ENCODE data around the gene CDC14A. TPM values are rescaled to one million over a fixed set of nuclear protein-coding genes. Genes with fewer than 3 reads are reported as not detected.
A peak's percentile ranks its signal among the peaks of the same experiment; 100 is the strongest.

Gene CDC14A
- total and polyA plus RNA-seq, 2 donors (not counting 3 experiments of a cell fraction or from before 2014, with no cell fraction given) = 3.4 to 13.9 TPM

- Histone ChIP-seq H4K20me1 (replicated peaks; ENCODE audit: control insufficient read depth, extremely low read depth, insufficient read depth, low read length) (no peaks in the 10 kb centered on the region), H3K9me3 (replicated peaks; ENCODE audit: control insufficient read depth, insufficient read depth, low read length) (no peaks in the 10 kb centered on the region), H3K4me1 (ENCODE audit: control insufficient read depth, extremely low read depth, insufficient read depth, low read length) (peaks cover 4% of the 10 kb centered on the region), H3K4me3 (replicated peaks in 1 of 3; ENCODE audit: insufficient read depth in 1 of 3, low read depth in 1 of 3, low read length in 3 of 3) (no peak overlapping the region), H3K36me3 (ENCODE audit: control insufficient read depth in 2 of 2, extremely low read depth in 1 of 2, insufficient read depth in 2 of 2, low read length in 2 of 2) (no peaks in the 10 kb centered on the region), H3K27me3 (ENCODE audit: control insufficient read depth in 2 of 2, insufficient read depth in 2 of 2, low read length in 2 of 2) (no peaks in the 10 kb centered on the region), H3K4me2 (ENCODE audit: insufficient read depth, low read length) (peak overlapping the region; percentile 8), H3K27ac (ENCODE audit: insufficient read depth, low read depth, low read length) (no peak overlapping the region), H2AFZ (ENCODE audit: low read depth, low read length) (peak overlapping the region; percentile 30), H3K79me2 (ENCODE audit: control insufficient read depth, insufficient read depth, low read length) (no peaks in the 10 kb centered on the region), H3K9ac (replicated peaks; ENCODE audit: extremely low read depth, insufficient read depth, low read length) (no peak overlapping the region), H3K9me1 (replicated peaks; ENCODE audit: control insufficient read depth, extremely low read depth, insufficient read depth, low read length) (no peaks in the 10 kb centered on the region)
- ChIA-PET POLR2A (no interaction called here), CTCF (interaction anchor here (0.5 to 8.6 kb wide), 80 partner anchors 8 to 704 kb away, joined by 3 to 261 read pairs (median 4); partner anchors contain the start of genes CDC14A, EXTL2, FRRS1 and RTCA)
- FAIRE-seq = peak; percentile 95
- no TSS peak for BruUV-seq (replicated peaks)
- peak; percentile 87 for DNase-seq (ENCODE audit: low read depth, low spot score)
- no peak for TF ChIP-seq FOS (IDR thresholded peaks at IDR 0.05; ENCODE audit: borderline replicate concordance, insufficient read depth, low read length)
- TF ChIP-seq, protein P1, sequence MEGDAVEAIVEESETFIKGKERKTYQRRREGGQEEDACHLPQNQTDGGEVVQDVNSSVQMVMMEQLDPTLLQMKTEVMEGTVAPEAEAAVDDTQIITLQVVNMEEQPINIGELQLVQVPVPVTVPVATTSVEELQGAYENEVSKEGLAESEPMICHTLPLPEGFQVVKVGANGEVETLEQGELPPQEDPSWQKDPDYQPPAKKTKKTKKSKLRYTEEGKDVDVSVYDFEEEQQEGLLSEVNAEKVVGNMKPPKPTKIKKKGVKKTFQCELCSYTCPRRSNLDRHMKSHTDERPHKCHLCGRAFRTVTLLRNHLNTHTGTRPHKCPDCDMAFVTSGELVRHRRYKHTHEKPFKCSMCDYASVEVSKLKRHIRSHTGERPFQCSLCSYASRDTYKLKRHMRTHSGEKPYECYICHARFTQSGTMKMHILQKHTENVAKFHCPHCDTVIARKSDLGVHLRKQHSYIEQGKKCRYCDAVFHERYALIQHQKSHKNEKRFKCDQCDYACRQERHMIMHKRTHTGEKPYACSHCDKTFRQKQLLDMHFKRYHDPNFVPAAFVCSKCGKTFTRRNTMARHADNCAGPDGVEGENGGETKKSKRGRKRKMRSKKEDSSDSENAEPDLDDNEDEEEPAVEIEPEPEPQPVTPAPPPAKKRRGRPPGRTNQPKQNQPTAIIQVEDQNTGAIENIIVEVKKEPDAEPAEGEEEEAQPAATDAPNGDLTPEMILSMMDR (IDR thresholded peaks at IDR 0.05; ENCODE audit: extremely low read depth in 1 of 2, insufficient read depth in 1 of 2, low read depth in 1 of 2, low read length in 2 of 2) = peak; percentile 76 to 83
- intact Hi-C loops (cut with micrococcal nuclease) = loop anchor here (1.0 to 10.0 kb wide), 9 partner anchors 107 to 651 kb away; partner anchors contain the start of genes CDC14A, RTCA, SASS6 and TRMT13
- dilution Hi-C loops (cut with MboI; ENCODE audit: extremely low pct_ligation_motif_present, low sequenced_read_pairs) = loop anchor here (10.0 kb wide), 1 partner anchor 415 kb away; no protein-coding TSS in a partner anchor
Measured at GRCh38 chr1:100459358-100460114, 107.2 kb downstream of the CDC14A start.

GRCh38 chr1:100461222-100461621 is 108.9 kb downstream of the CDC14A start:
- FAIRE-seq = no peak
- Histone ChIP-seq H3K4me3 (replicated peaks in 1 of 3; ENCODE audit: insufficient read depth in 1 of 3, low read depth in 1 of 3, low read length in 3 of 3) (no peak overlapping the region), H3K27me3 (ENCODE audit: control insufficient read depth in 2 of 2, insufficient read depth in 2 of 2, low read length in 2 of 2) (no peaks in the 10 kb centered on the region), H3K79me2 (ENCODE audit: control insufficient read depth, insufficient read depth, low read length) (no peaks in the 10 kb centered on the region), H3K4me2 (ENCODE audit: insufficient read depth, low read length) (no peak overlapping the region), H2AFZ (ENCODE audit: low read depth, low read length) (no peak overlapping the region), H3K36me3 (ENCODE audit: control insufficient read depth in 2 of 2, extremely low read depth in 1 of 2, insufficient read depth in 2 of 2, low read length in 2 of 2) (no peaks in the 10 kb centered on the region), H3K9me3 (replicated peaks; ENCODE audit: control insufficient read depth, insufficient read depth, low read length) (no peaks in the 10 kb centered on the region), H3K9ac (replicated peaks; ENCODE audit: extremely low read depth, insufficient read depth, low read length) (no peak overlapping the region), H4K20me1 (replicated peaks; ENCODE audit: control insufficient read depth, extremely low read depth, insufficient read depth, low read length) (no peaks in the 10 kb centered on the region), H3K9me1 (replicated peaks; ENCODE audit: control insufficient read depth, extremely low read depth, insufficient read depth, low read length) (no peaks in the 10 kb centered on the region), H3K4me1 (ENCODE audit: control insufficient read depth, extremely low read depth, insufficient read depth, low read length) (peaks cover 4% of the 10 kb centered on the region), H3K27ac (ENCODE audit: insufficient read depth, low read depth, low read length) (no peak overlapping the region)
- ChIA-PET CTCF (interaction anchor here (0.8 to 8.6 kb wide), 11 partner anchors 13 to 654 kb away, joined by 3 to 261 read pairs (median 3); partner anchors contain the start of gene SLC35A3), POLR2A (no interaction called here)
- dilution Hi-C loops (cut with MboI; ENCODE audit: extremely low pct_ligation_motif_present, low sequenced_read_pairs) = loop anchor here (10.0 kb wide), 1 partner anchor 414 kb away; no protein-coding TSS in a partner anchor
- BruUV-seq (replicated peaks) = no TSS peak
- TF ChIP-seq POLR2A (IDR thresholded peaks at IDR 0.05; ENCODE audit: low read depth, low read length) (no peak), EZH2 (IDR thresholded peaks at IDR 0.05; ENCODE audit: borderline replicate concordance, low read depth, low read length, severe bottlenecking) (no peak), POLR2AphosphoS5 (IDR thresholded peaks at IDR 0.05; ENCODE audit: insufficient read depth, low read depth, low read length) (no peak), MYC (IDR thresholded peaks at IDR 0.05; ENCODE audit: low read depth, low read length) (no peak), FOS (IDR thresholded peaks at IDR 0.05; ENCODE audit: borderline replicate concordance, insufficient read depth, low read length) (no peak), GATA2 (IDR thresholded peaks at IDR 0.05; ENCODE audit: insufficient read depth, insufficient read length, low read depth, low read length) (no peak), JUN (IDR thresholded peaks at IDR 0.05; ENCODE audit: borderline replicate concordance, insufficient read depth, insufficient read length, low read depth) (no peak)
- TF ChIP-seq, protein P2, sequence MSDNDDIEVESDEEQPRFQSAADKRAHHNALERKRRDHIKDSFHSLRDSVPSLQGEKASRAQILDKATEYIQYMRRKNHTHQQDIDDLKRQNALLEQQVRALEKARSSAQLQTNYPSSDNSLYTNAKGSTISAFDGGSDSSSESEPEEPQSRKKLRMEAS (IDR thresholded peaks at IDR 0.05; ENCODE audit: insufficient read depth, insufficient read length) = no peak
- TF ChIP-seq, protein P1 (IDR thresholded peaks at IDR 0.05; ENCODE audit: extremely low read depth in 1 of 2, insufficient read depth in 1 of 2, low read depth in 1 of 2, low read length in 2 of 2) = no peak
- intact Hi-C loops (cut with micrococcal nuclease) = no loop called here
- no peak for DNase-seq (ENCODE audit: low read depth, low spot score)

All from endothelial cell of umbilical vein (primary cell).